NCI-H524 treated with DMSO at 0.1 percent for 48 hours (cell line): Measurements from ENCODE around the gene RTF1.
"Not testable (repeated sequence)": the region's sequence is repeated elsewhere in the genome, so short reads cannot be mapped to it uniquely, and the experiment has no call there.

ENCODE experiments used
- DNase-seq: peaks from one replicate; lab custom pipeline; 2025; lab: John Stamatoyannopoulos, UW

The RTF1 gene

GRCh38 chr15:41437448-41437847 is 20.6 kb downstream of the RTF1 start:
- DNase-seq, result no peak

DNA sequence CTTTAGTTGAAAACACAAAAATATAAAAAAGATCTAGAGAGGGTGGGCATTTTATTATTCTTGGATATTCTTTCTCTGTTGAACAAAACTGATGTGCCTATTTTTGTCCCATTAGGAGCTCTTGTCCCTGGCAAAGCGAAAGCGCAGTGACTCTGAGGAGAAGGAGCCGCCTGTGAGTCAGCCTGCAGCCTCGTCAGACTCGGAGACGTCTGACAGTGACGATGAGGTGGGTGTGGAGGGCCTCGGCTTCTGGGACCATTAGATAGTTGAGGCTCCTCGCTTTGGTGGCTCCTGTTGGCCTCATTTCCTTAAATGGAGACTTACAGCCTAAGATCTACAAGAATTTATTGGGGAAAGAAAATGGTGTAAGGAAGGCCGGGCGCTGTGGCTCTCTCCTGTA is 21.3 kb downstream of the RTF1 start:
- DNase-seq, result no peak

DNA sequence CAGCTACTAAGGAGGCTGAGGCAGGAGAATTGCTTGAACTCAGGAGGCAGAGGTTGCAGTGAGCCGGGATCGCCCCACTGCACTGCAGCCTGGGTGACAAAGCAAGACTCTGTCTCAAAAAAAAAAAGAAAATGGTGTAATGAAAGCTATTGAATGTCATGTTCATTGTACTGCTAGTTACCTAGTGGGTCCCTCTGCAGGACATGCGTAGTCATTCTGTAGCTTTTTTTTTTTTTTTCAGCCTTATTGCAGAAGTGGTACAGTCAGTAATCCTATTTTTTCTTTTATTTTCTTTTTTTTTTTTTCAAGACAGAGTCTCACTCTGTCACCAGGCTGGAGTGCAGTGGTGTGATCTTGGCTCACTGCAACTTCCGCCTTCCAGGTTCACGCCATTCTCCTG is 21.9 kb downstream of the RTF1 start:
- not testable (repeated sequence) for DNase-seq

DNA sequence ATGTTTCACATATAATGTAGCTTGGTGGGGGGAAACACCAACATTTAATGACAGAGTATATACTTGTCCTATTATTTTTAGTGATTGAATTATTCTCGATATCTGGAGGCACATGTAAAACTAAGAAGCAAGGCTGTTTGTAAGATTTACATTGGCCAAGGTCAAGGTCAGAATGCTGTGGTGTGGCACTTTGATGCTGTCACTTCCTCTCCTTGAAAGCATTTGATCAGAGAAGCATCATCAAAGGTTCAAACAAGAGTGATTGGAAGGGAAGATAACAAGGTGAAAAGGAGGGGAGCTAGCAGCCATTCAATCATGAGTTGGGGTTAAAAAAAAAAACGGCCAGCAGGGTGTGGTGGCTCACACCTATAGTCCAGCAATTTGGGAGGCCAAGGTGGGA is 26.4 kb downstream of the RTF1 start:
- DNase-seq, result no peak

- DNase-seq, result no peak
These were observed 28.5 kb downstream of the RTF1 start for GRCh38 chr15:41445399-41445798.

DNA sequence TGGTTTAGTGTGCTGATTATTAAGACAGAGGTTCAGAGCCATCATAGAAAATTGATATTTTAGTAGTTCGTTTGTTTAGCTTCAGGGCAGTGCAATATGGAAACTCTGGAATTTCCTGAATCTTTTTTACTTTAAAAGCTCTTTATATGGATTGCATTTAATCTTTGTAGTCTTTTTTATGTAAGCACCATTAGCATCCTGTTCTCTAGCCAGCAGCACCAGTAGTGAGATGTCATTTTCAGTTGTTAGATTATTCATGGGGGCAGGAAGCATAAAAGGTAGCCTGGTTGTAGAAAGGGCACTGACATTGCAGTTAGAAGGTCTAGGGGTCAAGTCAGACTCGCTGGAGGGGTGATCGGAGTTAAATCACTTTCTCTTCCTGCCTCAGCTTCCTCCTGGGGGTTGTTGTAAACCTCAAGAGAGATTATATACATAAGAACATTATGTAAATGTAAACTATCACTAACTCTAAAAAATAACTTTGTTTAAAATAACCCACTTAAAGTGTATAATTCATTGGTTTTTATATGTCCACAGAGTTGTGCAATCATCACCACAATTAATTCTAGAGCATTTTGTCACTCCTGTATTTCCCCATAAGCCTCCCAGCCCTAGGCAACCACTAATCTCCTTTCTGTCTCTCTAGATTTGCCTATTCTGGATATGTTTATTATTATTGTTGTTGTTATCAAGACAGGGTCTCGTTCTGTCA is 45.3 kb downstream of the RTF1 start:
- DNase-seq, result no peak

- DNase-seq, result no peak
These were observed 48.1 kb downstream of the RTF1 start for GRCh38 chr15:41464889-41465580.

DNA sequence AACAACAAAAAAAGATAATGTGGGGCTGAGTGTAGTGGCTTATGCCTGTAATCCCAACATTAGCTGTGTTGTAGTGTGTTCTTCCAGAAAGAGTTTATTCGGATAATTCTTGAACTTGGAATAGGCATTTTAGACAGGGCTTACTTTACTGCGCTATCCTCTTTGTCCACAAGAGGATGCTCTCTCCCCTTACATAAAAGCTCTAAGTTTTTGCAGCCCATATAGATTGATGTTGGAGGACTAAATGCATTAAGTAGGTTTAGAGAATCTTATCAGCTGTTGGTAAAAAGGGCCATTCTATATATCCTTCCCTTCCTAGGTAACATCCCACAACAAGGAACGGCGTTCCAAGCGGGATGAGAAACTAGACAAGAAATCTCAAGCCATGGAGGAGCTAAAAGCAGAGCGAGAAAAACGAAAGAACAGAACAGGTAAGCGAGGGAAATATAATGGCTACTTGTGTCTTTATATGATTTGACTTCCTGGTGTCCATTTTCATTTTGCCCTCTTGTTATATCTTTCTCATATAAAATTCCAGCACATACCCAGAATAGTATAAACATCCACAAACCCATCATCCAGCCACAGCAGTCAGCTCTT is 49.0 kb downstream of the RTF1 start:
- DNase-seq, result no peak

DNA sequence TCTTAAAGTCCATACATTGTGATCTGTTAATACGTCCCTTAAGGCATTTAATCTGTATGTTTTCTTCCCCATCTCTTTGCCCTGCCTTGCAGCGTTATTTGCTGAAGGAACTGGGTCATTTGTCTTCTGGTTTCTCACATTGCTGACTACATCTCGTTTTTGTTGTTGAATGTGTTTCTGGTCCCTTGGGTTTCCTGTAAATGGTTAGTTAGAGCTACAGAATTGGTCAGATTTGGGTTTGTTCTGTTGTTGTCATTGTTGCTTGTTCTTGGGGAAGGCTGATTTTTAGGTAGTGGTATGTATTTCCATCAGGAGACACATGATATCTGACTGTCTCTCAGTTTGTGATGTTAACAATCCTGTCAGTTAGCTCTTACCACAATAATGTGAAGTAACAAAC is 49.8 kb downstream of the RTF1 start:
- DNase-seq, result no peak

GRCh38 chr15:41469644-41470043 is 52.7 kb downstream of the RTF1 start:
- DNase-seq, result not testable (repeated sequence)

DNA sequence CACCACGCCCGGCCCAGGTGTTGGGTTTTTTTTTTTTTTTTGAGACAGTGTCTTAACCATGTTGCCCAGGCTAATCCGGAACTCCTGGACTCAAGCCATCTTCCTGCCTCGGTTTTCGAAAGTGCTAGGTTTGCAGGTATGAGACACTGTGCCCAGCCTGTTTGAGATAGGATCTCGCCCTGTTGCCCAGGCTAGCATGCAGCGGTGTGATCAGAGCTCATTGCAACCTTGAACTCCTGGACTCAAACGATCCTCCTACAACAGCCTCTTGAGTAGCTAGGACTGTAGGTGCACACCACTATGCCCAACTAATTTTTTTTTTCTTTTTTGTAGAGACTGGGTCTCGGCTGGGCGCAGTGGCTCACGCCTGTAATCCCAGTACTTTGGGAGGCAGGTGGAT is 56.5 kb downstream of the RTF1 start:
- no peak for DNase-seq

- no peak for DNase-seq
These were observed 57.5 kb downstream of the RTF1 start for GRCh38 chr15:41474436-41474835.

GRCh38 chr15:41474941-41475340 is 58.0 kb downstream of the RTF1 start:
- DNase-seq, result no peak

DNA sequence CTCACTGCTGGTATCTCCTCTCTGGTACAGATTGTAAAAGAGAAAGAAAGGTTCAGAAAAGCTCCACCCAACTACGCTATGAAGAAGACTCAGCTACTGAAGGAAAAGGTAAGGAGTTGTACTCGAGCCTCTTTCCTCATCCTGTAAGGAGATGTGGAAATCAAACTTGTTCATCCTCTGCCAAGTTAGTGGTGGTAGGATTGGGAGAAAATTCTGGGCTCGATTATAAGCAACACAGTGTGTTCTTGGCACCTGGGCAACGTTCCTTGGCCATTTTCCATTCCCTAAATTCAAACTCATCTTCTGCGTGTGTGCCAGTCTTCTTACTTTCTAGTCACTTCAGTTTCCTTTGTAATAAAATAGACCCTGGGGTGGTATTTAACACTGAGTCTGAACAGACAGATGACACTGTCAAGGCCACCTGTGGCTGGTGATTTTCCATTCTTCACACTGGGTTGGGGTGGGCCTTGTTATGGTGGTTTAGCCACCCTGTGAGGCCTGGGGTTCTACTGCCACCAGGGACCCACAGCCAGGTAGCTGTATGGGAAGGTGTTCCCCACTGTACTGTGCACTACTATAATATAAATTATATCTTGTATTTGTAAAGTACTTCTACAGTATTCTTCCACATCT is 59.6 kb downstream of the RTF1 start:
- no peak for DNase-seq

DNA sequence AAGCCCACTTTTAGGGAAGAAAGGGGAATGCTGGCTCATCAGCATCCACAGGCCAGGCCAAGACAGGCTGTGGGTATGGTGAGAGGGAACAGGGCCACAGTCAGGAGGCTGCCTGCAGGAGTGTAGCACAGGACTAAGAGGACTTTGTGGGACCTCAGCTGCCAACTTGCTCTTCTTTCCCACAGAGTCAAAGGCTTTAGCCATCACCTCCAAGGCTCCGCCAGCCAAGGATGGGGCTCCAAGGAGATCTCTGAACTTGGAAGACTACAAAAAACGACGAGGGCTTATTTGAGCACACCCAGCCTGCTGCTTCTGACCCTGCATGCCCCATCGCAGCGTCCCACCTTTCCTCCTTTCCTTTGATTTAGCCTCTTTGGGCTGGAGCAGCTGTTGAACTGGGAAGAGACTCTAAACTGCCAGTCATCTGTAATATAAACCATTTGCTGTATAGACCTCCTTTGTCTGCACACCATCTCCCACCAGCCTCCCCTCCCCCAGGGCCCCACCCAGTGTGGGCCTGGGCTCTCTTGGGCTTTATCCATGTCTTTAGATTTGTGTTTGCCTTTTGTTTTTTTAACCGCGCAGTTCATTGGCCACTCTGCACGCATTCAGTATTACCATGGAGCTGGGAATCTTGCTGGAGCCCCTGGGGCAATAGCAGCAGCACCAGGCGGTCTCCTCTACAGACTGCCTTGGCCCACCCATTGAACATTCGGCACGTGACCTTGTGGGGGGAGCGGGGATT is 63.7 kb downstream of the RTF1 start:
- no peak for DNase-seq

DNA sequence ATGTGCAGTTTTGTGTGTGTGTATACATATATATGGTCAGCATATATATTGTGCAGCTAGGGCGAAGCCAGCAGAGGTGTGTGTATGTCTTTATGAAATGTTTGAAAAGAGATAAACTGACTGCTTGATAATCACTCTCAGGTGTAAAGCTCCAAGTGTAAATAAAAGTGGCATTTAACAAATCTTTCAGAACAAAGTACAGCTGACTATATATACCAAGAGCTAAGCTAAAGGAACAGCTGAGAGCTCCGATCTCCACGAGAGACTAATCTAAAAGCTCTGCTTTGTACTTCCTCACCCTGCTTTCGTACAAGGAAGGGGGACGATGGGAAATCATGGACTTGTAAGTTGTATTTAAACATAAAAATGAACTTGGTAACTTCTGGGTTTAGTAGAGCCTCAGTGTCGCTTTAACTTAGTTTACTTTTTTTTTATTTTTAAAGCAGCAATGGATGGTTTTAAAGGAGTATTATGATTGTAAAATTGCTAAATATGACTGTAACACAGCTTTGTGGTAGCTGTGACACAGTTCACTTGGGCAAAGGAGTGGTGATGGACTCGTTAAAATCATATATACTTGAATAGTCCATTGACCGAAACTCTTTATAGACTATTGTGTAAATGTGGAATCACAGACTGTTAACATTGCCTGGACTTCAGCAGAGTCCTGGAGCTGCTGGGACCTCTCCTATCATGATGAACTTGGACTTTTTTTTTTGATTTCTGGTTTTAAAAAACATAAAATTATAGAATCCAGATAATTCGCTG is 65.4 kb downstream of the RTF1 start:
- DNase-seq, result no peak

DNA sequence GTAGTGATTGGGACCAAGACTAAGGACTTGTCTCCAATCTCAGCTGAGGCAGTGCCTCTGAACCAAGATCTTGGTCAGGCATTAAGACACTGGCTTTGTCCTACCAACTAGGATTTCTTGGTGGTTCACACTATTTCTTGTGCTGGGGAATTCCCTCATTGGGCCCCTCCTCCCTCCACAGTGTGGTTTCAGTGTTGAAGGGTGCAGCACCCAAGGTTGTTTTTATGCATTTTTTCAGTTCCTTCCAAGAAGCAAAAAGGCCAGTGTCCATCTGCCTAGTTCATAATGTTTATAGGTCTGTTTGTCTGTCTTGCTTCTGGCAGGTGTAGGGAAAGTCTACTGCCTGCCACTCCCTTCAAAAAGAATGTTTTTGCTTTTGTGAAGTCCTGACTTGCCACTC is 66.2 kb downstream of the RTF1 start:
- no peak for DNase-seq

GRCh38 chr15:41483519-41483918 is 66.6 kb downstream of the RTF1 start:
- no peak for DNase-seq

- no peak for DNase-seq
These were observed 68.2 kb downstream of the RTF1 start for GRCh38 chr15:41484937-41485625.

- no peak for DNase-seq
These were observed 69.4 kb downstream of the RTF1 start for GRCh38 chr15:41486286-41486685.

DNA sequence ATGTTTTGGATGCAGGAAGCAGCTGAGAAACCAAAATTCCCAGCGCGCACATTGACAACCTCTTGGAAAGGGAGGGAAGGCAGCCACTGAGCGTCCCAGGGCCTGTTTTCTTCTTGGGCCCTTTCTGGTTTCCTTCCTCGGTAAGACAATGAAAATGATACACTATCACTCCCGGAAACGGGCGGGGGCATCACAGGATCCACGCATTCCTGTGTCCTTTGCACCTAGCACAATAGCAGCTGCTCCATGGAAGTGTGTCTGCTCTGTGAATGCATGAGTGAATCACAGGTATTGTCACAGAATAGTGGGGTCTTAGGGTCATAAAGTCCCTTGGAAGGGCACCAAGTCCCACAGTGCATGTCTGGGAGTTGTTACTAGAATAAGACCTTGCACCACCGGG is 70.5 kb downstream of the RTF1 start:
- DNase-seq, result no peak
